Ascending aorta (tissue), 2 donors: ENCODE measurements around the gene CYP24A1. TPM values are rescaled to one million over a fixed set of nuclear protein-coding genes. Genes with fewer than 3 reads are reported as not detected.

ENCODE experiments used
- DNase-seq, 2 donors: peaks; one replicate each; pipeline ENCODE4 v3.0.0-alpha.2; 2019; ENCODE audit warnings: low spot score in 2 of 2
- H3K27ac ChIP-seq, 2 donors: fragments of 200-600 bp; sonication (generic); one replicate each; pipeline ENCODE4 v1.5.1; 2016 to 2017; ENCODE audit warnings: mild to moderate bottlenecking in 1 of 2
- H3K27me3 ChIP-seq: fragments of 200-600 bp; sonication (generic); one replicate; pipeline ENCODE4 v1.5.1; 2017
- H3K36me3 ChIP-seq, 2 donors: fragments of 200-600 bp; sonication (generic); one replicate each; pipeline ENCODE4 v1.5.1; 2016
- H3K4me1 ChIP-seq, 2 donors: fragments of 200-600 bp; sonication (generic); one replicate each; pipeline ENCODE4 v1.5.1; 2016 to 2017; ENCODE audit warnings: mild to moderate bottlenecking in 1 of 2
- H3K4me3 ChIP-seq, 2 donors: fragments of 200-600 bp; sonication (generic); one replicate each; pipeline ENCODE4 v1.5.1; 2016 to 2017; ENCODE audit warnings: mild to moderate bottlenecking in 1 of 2
- H3K9me3 ChIP-seq, 2 donors: fragments of 200-600 bp; sonication (generic); one replicate each; pipeline ENCODE4 v1.5.1; 2016
- CTCF ChIP-seq, 3 experiments: fragments of 200-600 bp in 2 of 3; fragments of 450-650 bp in 1 of 3; sonication (generic) in 2 of 3; IDR thresholded peaks; one replicate each; pipeline ENCODE4 v1.5.1; 2016 to 2019; ENCODE audit warnings: antibody characterized with exemption in 3 of 3, mild to moderate bottlenecking in 1 of 3, moderate library complexity in 1 of 3
- intact Hi-C: fragments of 100-400 bp; cut with DNase I; formaldehyde crosslinking; loops from one replicate; pipeline ENCODE4 v1.15.1; 2023
- total RNA-seq: library from RNA; depleted of rRNA; stranded (reverse); fragments of >200 nt; gene quantifications from one replicate; pipeline ENCODE4 v1.1.0, GENCODE V29; 2016

Gene CYP24A1
- total RNA-seq, 1 donor from 2014 or later = not detected

GRCh38 chr20:54219751-54220426 lies 46.1 kb upstream of the CYP24A1 start:
- no peaks in the 10 kb centered on the region for H3K9me3 ChIP-seq
- H3K4me1 ChIP-seq = peaks cover 0 to 21% of the 10 kb centered on the region in 2 donors
- H3K27me3 ChIP-seq = no peaks in the 10 kb centered on the region
- peaks cover 4 to 11% of the 10 kb centered on the region in 2 donors for H3K36me3 ChIP-seq
- peak; percentile 18 to 63 (median 53) for TF ChIP-seq CTCF (IDR thresholded peaks at IDR 0.05)
- no peak overlapping the region for H3K27ac ChIP-seq
- intact Hi-C loops = loop anchor here (1.0 to 5.0 kb wide), 2 partner anchors 257 to 427 kb away; partner anchors contain the start of gene DOK5
- no peak overlapping the region for H3K4me3 ChIP-seq
- no peak for DNase-seq

GRCh38 chr20:54218470-54218869 lies 44.7 kb upstream of the CYP24A1 start:
- no peak overlapping the region for H3K4me3 ChIP-seq
- H3K4me1 ChIP-seq = peaks cover 0 to 21% of the 10 kb centered on the region in 2 donors
- no peaks in the 10 kb centered on the region for H3K27me3 ChIP-seq
- peaks cover 4 to 11% of the 10 kb centered on the region in 2 donors for H3K36me3 ChIP-seq
- intact Hi-C loops = no loop called here
- TF ChIP-seq CTCF (IDR thresholded peaks at IDR 0.05) = no peak
- no peaks in the 10 kb centered on the region for H3K9me3 ChIP-seq
- no peak overlapping the region for H3K27ac ChIP-seq
- no peak for DNase-seq

GRCh38 chr20:54217762-54218161 lies 44.0 kb upstream of the CYP24A1 start:
- Histone ChIP-seq H3K27ac (no peak overlapping the region), H3K9me3 (no peaks in the 10 kb centered on the region), H3K27me3 (no peaks in the 10 kb centered on the region), H3K4me3 (no peak overlapping the region), H3K36me3 (peaks cover 4 to 11% of the 10 kb centered on the region in 2 donors), H3K4me1 (peaks cover 0 to 21% of the 10 kb centered on the region in 2 donors)
- intact Hi-C loops = no loop called here
- DNase-seq = no peak
- TF ChIP-seq CTCF (IDR thresholded peaks at IDR 0.05) = no peak

GRCh38 chr20:54215157-54215789 lies 41.5 kb upstream of the CYP24A1 start:
- no peak for TF ChIP-seq CTCF (IDR thresholded peaks at IDR 0.05)
- no peak for DNase-seq
- Histone ChIP-seq H3K36me3 (peaks cover 4 to 11% of the 10 kb centered on the region in 2 donors), H3K27me3 (no peaks in the 10 kb centered on the region), H3K4me1 (peaks cover 0 to 8% of the 10 kb centered on the region in 2 donors), H3K4me3 (no peak overlapping the region), H3K9me3 (no peaks in the 10 kb centered on the region), H3K27ac (no peak overlapping the region)
- intact Hi-C loops = no loop called here

- Histone ChIP-seq H3K4me3 (no peak overlapping the region), H3K4me1 (peaks cover 0 to 12% of the 10 kb centered on the region in 2 donors), H3K27ac (no peak overlapping the region), H3K27me3 (no peaks in the 10 kb centered on the region), H3K9me3 (no peaks in the 10 kb centered on the region), H3K36me3 (peaks cover 4 to 11% of the 10 kb centered on the region in 2 donors)
- DNase-seq = no peak
- intact Hi-C loops = no loop called here
- no peak for TF ChIP-seq CTCF (IDR thresholded peaks at IDR 0.05)
Observed at GRCh38 chr20:54214566-54214965, 40.8 kb upstream of the CYP24A1 start.
